Heart left ventricle (tissue), 13 donors: ENCODE measurements around the gene LRRC55.

Source experiments
- CTCF ChIP-seq, 12 donors: fragments of 200-600 bp; sonication (generic) in 4 of 12; IDR thresholded peaks; one replicate each; pipeline versions ENCODE4 v1.5.0 to v1.8.0; 2018 to 2022; ENCODE audit warnings: antibody characterized with exemption in 12 of 12, mild to moderate bottlenecking in 5 of 12
- POLR2A ChIP-seq, 2 donors: fragments of 450-650 bp; IDR thresholded peaks; one replicate each; pipeline ENCODE4 v1.6.1; 2017; ENCODE audit warnings: antibody characterized with exemption in 2 of 2, mild to moderate bottlenecking in 2 of 2, moderate library complexity in 2 of 2
- donor health status: ischemic (EF 13 %, LVEDD 7.1; RV severe dilation, severe dysfunction).
- donor health status: DM: no; HTN: yes; CAD: no.
- donor health status: DM: no; HTN: no; CAD: no.
- donor health status: ischemic (EF 25% LVEDD 6.9; RV normal size, moderate dysfunction).
- donor health status: ischemic (EF 25% LVEDD 5.7; RV mildly dilated, moderate dysfunction).
- donor health status: ischemic (EF 35%, LVEDD 5.7; RV mildly dilated, moderate dysfunction).
- donor health status: nonischemic (EF 11% LVEDD 7.7; RV severe dilation, severe dysfunction).
- donor health status: DM: yes; HTN: yes; CAD: no.
- donor health status: PGD.
- donor health status: ischemic (EF 29% LVEDD 5.4; RV normal size, mild dysfunction).
- donor health status: nonischemic (EF 23%, LVEDD 6.1; RV moderate dilation, normal function).

DNA sequence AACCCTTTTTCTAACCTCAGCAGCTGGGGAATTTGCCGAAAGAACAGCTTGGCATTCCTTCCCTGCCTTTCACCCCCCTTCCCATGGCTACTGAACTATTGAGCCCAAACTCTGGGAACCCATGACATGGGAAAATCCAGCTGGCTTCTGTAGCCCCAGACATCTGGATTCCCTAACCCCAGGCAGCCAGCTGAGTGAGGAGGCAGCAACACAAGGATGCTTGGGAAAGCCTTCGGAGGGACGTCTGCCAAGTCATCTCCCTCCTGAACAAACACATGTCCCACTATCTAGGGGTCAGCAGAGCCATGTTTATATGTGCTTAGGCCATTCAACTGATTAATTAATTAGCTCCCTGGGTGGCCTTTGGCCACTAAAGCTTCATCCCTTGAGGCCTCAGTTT, 21.6 kb downstream of the LRRC55 start:
- TF ChIP-seq CTCF (IDR thresholded peaks at IDR 0.05) (no peak), POLR2A (IDR thresholded peaks at IDR 0.05) (no peak)
